ENCODE data around the gene NAPB.

The NAPB gene

GRCh38 chr20:23367770-23368169 is 53.5 kb downstream of the NAPB start:
- H3K79me2 ChIP-seq (ENCODE audit: low read length) = peaks cover 70% of the 10 kb centered on the region
- peaks cover 38% of the 10 kb centered on the region for H3K4me1 ChIP-seq (ENCODE audit: low read length)
- no peaks in the 10 kb centered on the region for H3K9me3 ChIP-seq (replicated peaks; ENCODE audit: insufficient read depth, low read length)
- H3K9me2 ChIP-seq (replicated peaks; ENCODE audit: insufficient read depth, low read length) = no peaks in the 10 kb centered on the region
- H3K9ac ChIP-seq (ENCODE audit: low read length) = no peak overlapping the region
- H3F3A ChIP-seq (ENCODE audit: insufficient read depth, low read length) = peaks cover 12% of the 10 kb centered on the region
- H3K36me3 ChIP-seq (replicated peaks; ENCODE audit: insufficient read depth, low read length) = peaks cover 5% of the 10 kb centered on the region; the same call in 1 of the 2 replicates
- H3K4me2 ChIP-seq (ENCODE audit: low read depth, low read length) = no peak overlapping the region
- H3K27ac ChIP-seq (ENCODE audit: low read length) = no peak overlapping the region
- no peaks in the 10 kb centered on the region for H4K20me1 ChIP-seq (ENCODE audit: insufficient read depth, low read length)
- TF ChIP-seq EZH2phosphoT487 (IDR thresholded peaks at IDR 0.05; ENCODE audit: low read length) = no peak
- TF ChIP-seq CTCF (IDR thresholded peaks at IDR 0.05; ENCODE audit: low read length) = no peak
- TF ChIP-seq EZH2 (optimal IDR thresholded peaks at IDR 0.05; ENCODE audit: low read depth, low read length) = no peak
- DNase-seq = no peak
- no peaks in the 10 kb centered on the region for H3K27me3 ChIP-seq (replicated peaks; ENCODE audit: insufficient read depth, low read length)
- H2AFZ ChIP-seq (ENCODE audit: low read length) = no peak overlapping the region
- H3K4me3 ChIP-seq (ENCODE audit: low read length) = no peak overlapping the region

GRCh38 chr20:23366384-23366783 is 54.9 kb downstream of the NAPB start:
- Histone ChIP-seq H4K20me1 (ENCODE audit: insufficient read depth, low read length) (no peaks in the 10 kb centered on the region), H3K9ac (ENCODE audit: low read length) (peak overlapping the region; percentile 5; the same call in 1 of the 2 replicates), H3K4me2 (ENCODE audit: low read depth, low read length) (peak overlapping the region; percentile 58), H3K4me1 (ENCODE audit: low read length) (peaks cover 38% of the 10 kb centered on the region), H2AFZ (ENCODE audit: low read length) (no peak overlapping the region), H3K9me2 (replicated peaks; ENCODE audit: insufficient read depth, low read length) (no peaks in the 10 kb centered on the region), H3K79me2 (ENCODE audit: low read length) (peaks cover 76% of the 10 kb centered on the region), H3K27me3 (replicated peaks; ENCODE audit: insufficient read depth, low read length) (no peaks in the 10 kb centered on the region), H3K4me3 (ENCODE audit: low read length) (peak overlapping the region; percentile 1; the same call in 1 of the 2 replicates), H3K27ac (ENCODE audit: low read length) (peak overlapping the region; percentile 43; the same call in 1 of the 2 replicates), H3K9me3 (replicated peaks; ENCODE audit: insufficient read depth, low read length) (no peaks in the 10 kb centered on the region), H3K36me3 (replicated peaks; ENCODE audit: insufficient read depth, low read length) (0 out of 2 replicates have a peak, but pooled peaks cover 5% of the 10 kb centered on the region), H3F3A (ENCODE audit: insufficient read depth, low read length) (peaks cover 14% of the 10 kb centered on the region)
- TF ChIP-seq EZH2 (optimal IDR thresholded peaks at IDR 0.05; ENCODE audit: low read depth, low read length) (no peak), EZH2phosphoT487 (IDR thresholded peaks at IDR 0.05; ENCODE audit: low read length) (no peak), CTCF (IDR thresholded peaks at IDR 0.05; ENCODE audit: low read length) (no peak)
- peak; percentile 53 for DNase-seq

GRCh38 chr20:23365390-23366165 is 55.7 kb downstream of the NAPB start:
- H3K27me3 ChIP-seq (replicated peaks; ENCODE audit: insufficient read depth, low read length) = no peaks in the 10 kb centered on the region
- peaks cover 22% of the 10 kb centered on the region for H3F3A ChIP-seq (ENCODE audit: insufficient read depth, low read length)
- H3K4me3 ChIP-seq (ENCODE audit: low read length) = peak overlapping the region; percentile 1; the same call in 1 of the 2 replicates
- H3K9ac ChIP-seq (ENCODE audit: low read length) = peak overlapping the region; percentile 5; the same call in 1 of the 2 replicates
- no peak overlapping the region for H2AFZ ChIP-seq (ENCODE audit: low read length)
- H4K20me1 ChIP-seq (ENCODE audit: insufficient read depth, low read length) = no peaks in the 10 kb centered on the region
- H3K36me3 ChIP-seq (replicated peaks; ENCODE audit: insufficient read depth, low read length) = 0 out of 2 replicates have a peak, but pooled peaks cover 5% of the 10 kb centered on the region
- no peaks in the 10 kb centered on the region for H3K9me2 ChIP-seq (replicated peaks; ENCODE audit: insufficient read depth, low read length)
- DNase-seq = no peak
- no peaks in the 10 kb centered on the region for H3K9me3 ChIP-seq (replicated peaks; ENCODE audit: insufficient read depth, low read length)
- TF ChIP-seq CTCF (IDR thresholded peaks at IDR 0.05; ENCODE audit: low read length) = no peak
- TF ChIP-seq EZH2phosphoT487 (IDR thresholded peaks at IDR 0.05; ENCODE audit: low read length) = no peak
- TF ChIP-seq EZH2 (optimal IDR thresholded peaks at IDR 0.05; ENCODE audit: low read depth, low read length) = no peak
- peaks cover 76% of the 10 kb centered on the region for H3K79me2 ChIP-seq (ENCODE audit: low read length)
- peaks cover 44% of the 10 kb centered on the region for H3K4me1 ChIP-seq (ENCODE audit: low read length)
- H3K4me2 ChIP-seq (ENCODE audit: low read depth, low read length) = peak overlapping the region; percentile 58
- H3K27ac ChIP-seq (ENCODE audit: low read length) = peak overlapping the region; percentile 43; the same call in 1 of the 2 replicates

Measured in MM.1S (cell line).